Vagina (tissue), 2 donors: ENCODE measurements around the gene UGDH.

Source experiments
- POLR2A ChIP-seq, 2 donors: fragments of 450-650 bp; IDR thresholded peaks; one replicate each; pipeline ENCODE4 v1.6.1; 2017; ENCODE audit warnings: antibody characterized with exemption in 2 of 2, mild to moderate bottlenecking in 2 of 2, moderate library complexity in 2 of 2
- TF ChIP-seq, protein P1 (sequence below), 3 experiments: fragments of 450-650 bp in 2 of 3; fragments of 200-600 bp in 1 of 3; sonication (generic) in 1 of 3; IDR thresholded peaks; one replicate each; pipeline ENCODE4 v1.5.1; 2017 to 2019; ENCODE audit warnings: antibody characterized with exemption in 3 of 3, mild to moderate bottlenecking in 2 of 3, moderate library complexity in 2 of 3

DNA sequence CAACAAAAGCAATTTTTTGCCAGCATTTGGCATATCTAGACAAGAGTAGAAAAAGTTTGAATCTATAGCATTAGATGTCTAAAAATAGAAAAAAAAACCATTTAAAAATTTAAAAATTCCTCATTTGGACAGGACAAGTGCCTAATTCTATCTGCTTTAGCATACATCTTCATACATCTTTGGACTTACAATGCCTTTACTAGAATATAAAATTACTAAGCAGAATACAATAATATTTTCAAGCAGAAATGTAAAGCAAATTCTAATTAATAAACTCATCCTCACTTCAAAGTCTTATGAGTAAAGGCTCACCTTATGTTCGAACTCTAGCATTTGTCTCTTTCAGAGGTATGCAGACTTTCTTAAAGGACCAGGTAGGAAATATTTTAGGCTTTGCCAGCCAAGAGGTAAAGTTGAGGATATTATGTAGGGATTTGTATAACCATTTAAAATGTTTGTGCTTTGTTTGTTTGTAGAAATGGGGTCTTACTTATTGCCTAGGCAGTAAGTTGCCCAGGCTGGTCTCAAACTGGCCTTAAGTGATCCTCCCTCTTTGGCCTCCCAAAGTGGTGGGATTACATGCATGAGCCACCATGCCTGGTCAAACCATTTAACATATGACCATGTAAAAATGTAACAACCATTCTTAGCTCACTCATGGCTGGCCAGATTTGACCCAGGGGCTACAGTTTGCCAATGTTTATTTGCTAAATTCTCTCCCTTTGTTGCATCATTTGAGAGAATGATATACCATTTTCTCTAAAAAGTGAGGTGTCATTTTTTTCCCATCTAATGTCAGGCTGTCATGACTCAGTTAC lies 29.1 kb downstream of the UGDH start:
- TF ChIP-seq, protein P1, sequence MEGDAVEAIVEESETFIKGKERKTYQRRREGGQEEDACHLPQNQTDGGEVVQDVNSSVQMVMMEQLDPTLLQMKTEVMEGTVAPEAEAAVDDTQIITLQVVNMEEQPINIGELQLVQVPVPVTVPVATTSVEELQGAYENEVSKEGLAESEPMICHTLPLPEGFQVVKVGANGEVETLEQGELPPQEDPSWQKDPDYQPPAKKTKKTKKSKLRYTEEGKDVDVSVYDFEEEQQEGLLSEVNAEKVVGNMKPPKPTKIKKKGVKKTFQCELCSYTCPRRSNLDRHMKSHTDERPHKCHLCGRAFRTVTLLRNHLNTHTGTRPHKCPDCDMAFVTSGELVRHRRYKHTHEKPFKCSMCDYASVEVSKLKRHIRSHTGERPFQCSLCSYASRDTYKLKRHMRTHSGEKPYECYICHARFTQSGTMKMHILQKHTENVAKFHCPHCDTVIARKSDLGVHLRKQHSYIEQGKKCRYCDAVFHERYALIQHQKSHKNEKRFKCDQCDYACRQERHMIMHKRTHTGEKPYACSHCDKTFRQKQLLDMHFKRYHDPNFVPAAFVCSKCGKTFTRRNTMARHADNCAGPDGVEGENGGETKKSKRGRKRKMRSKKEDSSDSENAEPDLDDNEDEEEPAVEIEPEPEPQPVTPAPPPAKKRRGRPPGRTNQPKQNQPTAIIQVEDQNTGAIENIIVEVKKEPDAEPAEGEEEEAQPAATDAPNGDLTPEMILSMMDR (IDR thresholded peaks at IDR 0.05): no peak
- no peak for TF ChIP-seq POLR2A (IDR thresholded peaks at IDR 0.05)
